GM19455 (cell line): ENCODE data around the gene C2CD3.
"Not testable (repeated sequence)": the region's sequence is repeated elsewhere in the genome, so short reads cannot be mapped to it uniquely, and the experiment has no call there.

Experiments used
- ATAC-seq: cut with Tn5 transposase; IDR thresholded peaks from one replicate; pipeline ENCODE4 v1.9.1; 2021; ENCODE audit not compliant: unreplicated experiment

The C2CD3 gene

DNA sequence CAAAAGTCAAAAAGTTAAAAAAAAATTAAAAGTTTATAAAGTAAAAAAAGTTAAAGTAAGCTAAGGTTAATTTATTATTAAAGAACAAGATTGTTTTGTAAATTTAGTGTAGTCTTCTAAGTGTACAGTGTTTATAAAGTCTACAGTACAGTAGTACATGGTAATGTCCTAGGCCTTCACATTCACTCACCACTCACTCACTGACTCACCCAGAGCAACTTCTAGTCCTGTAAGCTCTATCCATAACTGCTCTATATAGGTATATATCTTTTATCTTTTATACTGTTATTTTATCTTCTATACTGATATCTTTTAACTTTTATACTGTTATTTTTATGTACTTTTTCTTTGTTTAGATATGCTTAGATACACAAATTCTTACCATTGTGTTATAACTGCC is 11.2 kb downstream of the C2CD3 start:
- no peak for ATAC-seq

DNA sequence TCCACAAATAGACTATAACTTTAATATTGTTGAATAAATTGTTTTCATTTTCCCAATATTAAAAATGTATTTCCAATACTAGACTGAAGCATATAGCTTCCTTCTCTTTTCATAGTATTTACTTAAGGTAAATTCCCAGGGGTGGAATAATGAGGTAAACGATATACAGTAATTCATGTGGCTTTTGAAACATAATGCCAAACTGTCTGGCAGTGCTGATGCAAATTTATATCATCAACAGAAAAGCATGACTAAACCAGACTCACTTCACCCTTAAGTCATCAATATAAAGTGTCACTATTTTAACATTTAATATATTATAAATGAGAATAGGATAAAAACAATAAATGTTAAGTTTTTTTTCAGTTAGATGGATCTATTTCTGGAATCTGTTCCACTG is 13.6 kb downstream of the C2CD3 start:
- no peak for ATAC-seq

- no peak for ATAC-seq
These were observed 16.1 kb downstream of the C2CD3 start for GRCh38 chr11:74154620-74155281.

DNA sequence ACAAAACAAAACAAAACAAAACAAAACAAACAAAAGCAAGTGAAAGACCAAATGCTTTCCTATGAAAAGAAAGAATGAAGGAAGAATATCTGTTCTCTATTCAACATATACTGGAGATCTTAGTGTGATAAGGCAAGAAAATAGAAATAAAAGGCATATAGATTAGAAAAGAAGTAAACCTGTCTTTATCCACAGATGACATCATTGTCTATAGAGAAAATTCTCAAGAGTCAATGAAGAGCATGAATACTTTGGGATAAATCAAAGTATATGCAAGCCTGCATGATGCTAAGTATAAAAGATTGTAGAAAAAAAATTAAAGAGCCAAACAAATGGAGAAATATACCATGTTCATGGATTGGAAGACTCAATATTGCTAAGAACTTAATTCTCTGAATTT is 17.6 kb downstream of the C2CD3 start:
- ATAC-seq = no peak

- ATAC-seq = no peak
These were observed 23.4 kb downstream of the C2CD3 start for GRCh38 chr11:74147199-74147929.

DNA sequence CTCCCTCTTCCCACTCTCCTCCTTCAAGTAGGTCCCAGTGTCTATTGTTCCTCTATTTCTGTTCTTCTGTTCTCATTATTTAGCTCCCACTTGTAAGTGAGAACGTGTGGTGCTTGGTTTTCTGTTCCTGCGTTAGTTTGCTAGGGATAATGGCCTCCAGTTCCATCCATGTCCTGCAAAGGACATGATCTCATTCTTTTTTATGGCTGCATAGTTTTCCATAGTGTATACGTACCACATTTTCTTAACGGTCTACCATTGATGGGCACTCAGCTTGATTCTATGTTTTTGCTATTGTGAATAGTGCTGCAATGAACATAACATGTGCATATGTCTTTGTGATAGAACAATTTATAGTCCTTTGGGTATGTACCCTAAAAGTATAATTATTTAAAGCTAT is 26.2 kb downstream of the C2CD3 start:
- no peak for ATAC-seq

GRCh38 chr11:74142624-74143023 is 28.2 kb downstream of the C2CD3 start:
- ATAC-seq = no peak

GRCh38 chr11:74141908-74142307 is 28.9 kb downstream of the C2CD3 start:
- no peak for ATAC-seq

- no peak for ATAC-seq
These were observed 29.5 kb downstream of the C2CD3 start for GRCh38 chr11:74141241-74141695.

DNA sequence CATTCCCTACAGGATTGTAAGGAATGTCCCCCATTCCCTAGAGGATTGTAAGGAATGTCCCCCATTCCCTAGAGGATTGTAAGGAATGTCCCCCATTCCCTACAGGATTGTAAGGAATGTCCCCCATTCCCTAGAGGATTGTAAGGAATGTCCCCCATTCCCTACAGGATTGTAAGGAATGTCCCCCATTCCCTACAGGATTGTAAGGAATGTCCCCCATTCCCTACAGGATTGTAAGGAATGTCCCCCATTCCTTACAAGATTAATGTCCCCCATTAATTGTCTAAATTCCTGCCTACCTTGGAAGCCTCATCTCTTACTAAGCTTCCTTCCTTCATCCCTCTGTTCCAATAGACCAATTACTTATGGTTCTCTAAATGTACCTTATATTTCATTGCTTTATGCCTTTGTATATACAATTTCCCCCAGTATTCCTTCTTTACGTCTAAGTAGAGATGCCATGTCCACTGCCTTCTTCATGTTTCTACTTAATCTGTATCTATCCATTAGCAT is 30.8 kb downstream of the C2CD3 start:
- not testable (repeated sequence) for ATAC-seq

DNA sequence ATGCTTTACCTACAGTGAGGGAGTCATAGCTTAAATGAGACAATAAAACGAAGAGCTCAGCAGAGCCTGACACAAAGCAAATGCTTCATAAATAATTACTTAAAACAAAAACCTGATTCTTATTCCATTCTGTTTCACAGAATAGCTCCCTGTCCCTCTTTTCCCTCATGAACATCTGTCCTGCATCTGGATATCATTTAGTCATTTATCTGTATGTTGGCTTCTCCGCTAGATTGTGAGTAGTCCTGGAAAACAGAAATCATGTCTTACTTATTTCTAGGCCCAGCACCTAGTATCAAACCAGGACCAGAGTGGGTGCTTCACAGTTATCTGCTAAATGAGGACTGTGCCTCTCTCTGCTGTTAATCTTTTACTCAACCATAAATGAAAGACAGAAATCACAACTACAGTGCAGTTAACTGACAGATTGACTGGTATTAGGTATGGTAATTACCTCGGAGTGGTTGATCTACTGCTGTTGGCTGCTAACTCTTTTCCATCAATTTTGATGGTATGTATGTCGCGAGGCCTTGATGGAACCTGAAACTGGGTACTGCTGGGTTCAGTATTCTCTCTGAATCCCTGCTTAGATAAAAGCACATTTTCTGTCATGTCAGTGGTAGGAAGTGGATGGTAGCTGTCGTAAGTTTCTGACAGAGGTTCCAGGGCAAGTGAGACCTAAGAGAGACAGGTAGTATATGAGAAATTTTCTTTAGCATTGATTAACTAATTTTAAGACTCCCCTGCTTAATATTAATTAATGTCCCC is 31.5 kb downstream of the C2CD3 start:
- no peak for ATAC-seq

DNA sequence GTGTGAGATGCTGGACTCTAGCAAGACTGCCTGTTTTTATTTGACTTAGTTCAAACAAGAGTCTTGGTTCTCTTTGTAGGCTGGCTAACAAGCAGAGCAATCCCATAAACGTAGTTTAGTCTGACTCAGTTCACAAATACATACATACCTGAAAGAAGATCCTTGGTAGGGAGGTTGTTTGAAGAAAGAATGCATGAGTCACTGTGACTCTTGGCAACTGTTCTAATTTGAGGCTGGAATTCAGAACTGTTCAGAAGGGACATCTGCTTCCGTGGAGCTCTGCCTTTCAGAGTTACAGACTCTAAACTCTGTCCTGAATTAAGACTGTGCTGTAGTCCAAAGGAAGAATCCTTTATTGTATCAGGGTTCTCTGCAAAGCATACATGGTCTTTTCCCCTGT is 32.2 kb downstream of the C2CD3 start:
- ATAC-seq = no peak

DNA sequence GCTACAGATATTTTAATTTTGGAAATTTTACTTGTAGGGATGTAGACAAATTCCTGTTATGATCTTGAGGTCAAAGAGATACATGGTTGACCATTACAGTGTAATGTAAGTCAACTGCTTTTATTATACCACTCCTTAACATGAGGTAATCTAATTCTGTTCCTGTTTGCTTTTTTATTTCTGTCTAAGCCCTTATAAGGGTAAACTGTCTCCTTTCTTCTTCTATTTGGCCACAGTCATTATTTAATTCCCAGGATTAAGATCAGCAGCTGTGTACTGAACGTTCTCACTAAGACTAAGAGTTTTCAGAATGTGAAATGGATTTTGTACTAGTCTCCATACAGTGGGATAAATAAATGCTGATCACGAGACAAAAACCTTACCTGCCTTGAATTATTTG is 32.8 kb downstream of the C2CD3 start:
- no peak for ATAC-seq

GRCh38 chr11:74135127-74135840 is 35.5 kb downstream of the C2CD3 start:
- ATAC-seq = no peak

DNA sequence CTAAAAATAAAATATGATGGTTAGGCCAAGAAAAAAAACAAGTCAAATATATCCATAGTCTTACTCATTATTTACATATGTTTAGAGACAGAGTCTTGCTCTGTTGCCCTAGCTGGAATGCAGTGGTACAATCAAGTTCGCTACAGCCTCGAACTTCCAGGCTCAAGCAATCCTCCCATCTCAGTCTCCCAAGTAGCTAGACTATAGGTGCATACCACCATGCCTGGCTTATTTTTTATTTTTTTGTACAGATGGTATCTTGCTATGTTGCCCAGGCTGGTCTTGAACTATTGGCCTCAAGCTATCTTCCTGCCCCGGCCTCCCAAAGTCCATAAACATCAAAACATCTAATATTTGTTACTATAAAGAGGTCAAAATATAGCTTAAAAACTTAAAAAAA is 36.1 kb downstream of the C2CD3 start:
- ATAC-seq = no peak

DNA sequence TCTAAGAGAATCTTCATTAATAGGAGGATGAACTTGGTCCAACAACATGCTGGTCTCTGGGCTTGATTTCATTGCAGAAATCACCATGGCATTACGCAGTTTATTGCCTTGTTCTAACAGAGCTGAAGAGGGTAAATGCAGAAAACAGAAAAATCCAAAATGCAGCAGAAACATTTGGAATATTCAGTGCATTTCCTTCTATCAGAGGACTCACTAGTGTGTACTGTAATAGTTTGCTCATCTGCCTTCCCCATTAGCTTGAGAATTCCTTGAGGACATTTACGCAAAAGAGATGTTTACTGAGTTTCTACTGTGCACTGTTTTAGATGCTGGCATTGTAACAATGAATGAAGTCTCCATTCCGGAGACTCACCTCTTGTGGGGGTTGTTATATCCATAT is 37.4 kb downstream of the C2CD3 start:
- no peak for ATAC-seq

GRCh38 chr11:74132833-74133232 is 38.0 kb downstream of the C2CD3 start:
- no peak for ATAC-seq

DNA sequence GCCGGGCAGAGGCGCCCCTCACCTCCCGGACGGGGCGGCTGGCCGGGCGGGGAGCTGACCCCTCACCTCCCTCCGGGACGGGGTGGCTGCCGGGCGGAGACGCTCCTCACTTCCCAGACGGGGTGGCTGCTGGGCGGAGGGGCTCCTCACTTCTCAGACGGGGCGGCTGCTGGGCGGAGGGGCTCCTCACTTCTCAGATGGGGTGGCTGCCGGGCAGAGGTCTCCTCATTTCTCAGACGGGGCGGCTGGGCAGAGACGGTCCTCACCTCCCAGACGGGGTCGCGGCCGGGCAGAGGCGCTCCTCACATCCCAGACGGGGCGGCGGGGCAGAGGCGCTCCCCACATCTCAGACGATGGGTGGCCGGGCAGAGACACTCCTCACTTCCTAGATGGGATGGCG is 41.7 kb downstream of the C2CD3 start:
- ATAC-seq = not testable (repeated sequence)

DNA sequence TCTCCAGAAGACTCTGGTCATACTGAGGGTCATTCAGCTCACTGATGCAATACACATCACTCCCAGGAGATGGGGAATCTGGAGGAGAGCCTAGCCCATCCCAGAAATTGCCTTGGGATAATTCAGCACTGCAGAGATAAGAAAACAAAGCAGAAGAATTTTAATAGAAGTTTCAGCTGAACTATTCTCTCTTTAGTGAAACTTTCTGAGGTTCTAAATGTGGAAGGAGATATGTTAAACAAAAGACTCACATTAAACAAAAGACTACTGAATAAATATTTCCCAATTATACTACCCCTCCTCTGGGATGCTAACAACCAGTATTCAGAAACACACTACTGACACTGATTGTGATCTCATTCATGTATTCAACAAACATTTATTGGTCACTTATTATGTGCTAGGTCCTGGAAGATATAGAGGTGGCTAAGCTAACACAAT is 47.8 kb downstream of the C2CD3 start:
- ATAC-seq = no peak

GRCh38 chr11:74121804-74122203 is 49.0 kb downstream of the C2CD3 start:
- ATAC-seq = no peak
